NCI-H526 (cell line): ENCODE data around the gene RASA3.
"Not testable (repeated sequence)": the region's sequence is repeated elsewhere in the genome, so short reads cannot be mapped to it uniquely, and the experiment has no call there.

Source experiments
- DNase-seq, 2 experiments: peaks; one replicate each; lab custom pipeline; 2025; lab: John Stamatoyannopoulos, UW

RASA3 gene

DNA sequence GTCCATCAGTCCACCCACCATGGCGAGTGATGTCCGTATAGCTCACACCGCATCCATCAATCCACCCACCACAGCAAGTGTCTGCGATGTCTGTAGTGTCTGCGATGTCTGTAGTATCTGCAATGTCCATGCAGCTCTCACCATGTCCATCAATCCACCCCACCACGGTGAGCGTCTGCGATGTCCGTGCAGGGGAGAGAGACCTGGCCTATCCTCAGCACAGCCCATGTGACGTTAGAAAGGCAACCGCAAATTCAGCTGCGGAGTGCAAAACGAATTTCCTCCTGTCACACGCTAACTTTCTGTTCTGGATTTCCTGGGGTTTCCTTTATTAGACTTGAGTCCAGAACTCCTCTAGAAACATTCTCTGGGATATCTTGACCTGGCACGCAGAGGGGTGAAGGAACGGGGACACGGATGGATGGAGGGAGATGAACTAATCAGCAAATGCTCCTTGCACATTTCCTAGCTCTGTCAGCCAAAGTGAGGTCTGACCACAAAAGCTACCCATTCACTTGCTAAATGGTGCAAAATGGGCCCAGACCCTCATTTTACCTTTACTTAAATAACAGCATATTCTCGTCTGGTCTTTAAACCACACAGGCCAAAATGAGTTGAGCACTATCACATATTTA lies 18.3 kb downstream of the RASA3 start:
- DNase-seq, result no peak

- DNase-seq, result not testable (repeated sequence)
These were observed 19.0 kb downstream of the RASA3 start for GRCh38 chr13:114113395-114113794.

- DNase-seq, result no peak
These were observed 19.5 kb downstream of the RASA3 start for GRCh38 chr13:114112826-114113322.

GRCh38 chr13:114112231-114112825 lies 20.1 kb downstream of the RASA3 start:
- no peak for DNase-seq

GRCh38 chr13:114111577-114111976 lies 20.8 kb downstream of the RASA3 start:
- no peak for DNase-seq

DNA sequence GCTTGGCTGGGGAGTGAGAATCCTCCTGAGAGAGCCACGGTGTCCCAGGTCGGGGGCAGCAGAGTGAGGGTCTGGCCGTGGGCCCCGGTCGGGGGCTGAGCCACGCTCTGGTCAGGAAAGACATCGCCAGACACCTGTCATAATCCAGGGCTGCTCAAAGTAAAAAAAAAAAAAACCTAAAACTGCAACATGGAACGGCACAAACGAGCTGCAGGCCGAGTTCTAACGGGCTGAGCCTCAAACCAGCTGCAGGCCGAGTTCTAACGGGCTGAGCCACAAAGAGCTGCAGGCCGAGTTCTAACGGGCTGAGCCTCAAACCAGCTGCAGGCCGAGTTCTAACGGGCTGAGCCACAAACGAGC lies 21.6 kb downstream of the RASA3 start:
- DNase-seq, result not testable (repeated sequence)

- DNase-seq, result peak; percentile 45 to 79
These were observed 22.2 kb downstream of the RASA3 start for GRCh38 chr13:114110091-114110829.

DNA sequence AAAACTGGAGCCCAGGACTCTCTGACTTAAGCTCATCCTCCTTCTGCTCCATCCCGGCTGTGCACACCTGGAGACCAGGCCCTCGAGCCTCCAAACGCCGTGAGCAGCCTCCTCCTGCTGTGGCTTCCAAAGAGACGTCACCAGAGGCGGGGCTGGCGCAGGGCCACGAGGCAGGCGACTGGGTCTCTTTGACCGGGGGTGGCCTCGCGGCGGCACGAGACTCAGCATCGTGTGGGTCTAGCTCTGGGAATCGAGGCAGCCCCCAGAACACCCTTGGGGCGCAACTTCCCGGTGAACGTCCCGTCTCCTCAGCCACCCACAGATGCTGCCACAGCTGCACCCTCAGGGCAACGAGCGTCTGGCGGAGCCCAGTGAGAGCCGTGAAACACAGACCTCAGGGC lies 22.8 kb downstream of the RASA3 start:
- DNase-seq, result no peak

- no peak for DNase-seq
These were observed 23.5 kb downstream of the RASA3 start for GRCh38 chr13:114108894-114109293.

DNA sequence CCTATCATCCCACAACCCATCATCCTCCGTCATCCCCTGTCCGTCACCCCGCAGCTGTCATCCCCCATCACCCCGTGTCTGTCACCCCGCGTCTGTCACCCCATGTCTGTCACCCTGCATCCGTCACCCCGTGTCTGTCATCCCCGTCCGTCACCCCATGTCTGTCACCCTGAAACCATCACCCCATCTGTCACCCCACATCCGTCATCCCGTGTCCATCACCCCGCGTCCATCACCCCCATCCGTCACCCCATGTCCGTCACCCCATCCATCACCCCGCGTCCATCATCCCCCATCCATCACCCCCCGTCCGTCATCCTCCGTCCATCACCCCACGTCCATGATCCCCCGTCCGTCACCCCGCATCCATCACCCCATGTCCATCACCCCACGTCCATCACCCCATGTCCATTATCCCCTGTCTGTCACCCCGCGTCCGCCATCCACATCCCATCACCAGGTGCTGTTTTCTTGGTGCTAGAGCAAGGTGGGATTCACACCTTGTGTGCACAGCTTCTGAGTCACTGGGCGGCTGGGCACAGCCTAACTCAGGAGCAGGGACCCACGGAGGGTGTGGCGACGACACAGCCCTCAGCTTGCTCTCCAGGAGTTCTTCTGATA lies 24.2 kb downstream of the RASA3 start:
- no peak for DNase-seq

DNA sequence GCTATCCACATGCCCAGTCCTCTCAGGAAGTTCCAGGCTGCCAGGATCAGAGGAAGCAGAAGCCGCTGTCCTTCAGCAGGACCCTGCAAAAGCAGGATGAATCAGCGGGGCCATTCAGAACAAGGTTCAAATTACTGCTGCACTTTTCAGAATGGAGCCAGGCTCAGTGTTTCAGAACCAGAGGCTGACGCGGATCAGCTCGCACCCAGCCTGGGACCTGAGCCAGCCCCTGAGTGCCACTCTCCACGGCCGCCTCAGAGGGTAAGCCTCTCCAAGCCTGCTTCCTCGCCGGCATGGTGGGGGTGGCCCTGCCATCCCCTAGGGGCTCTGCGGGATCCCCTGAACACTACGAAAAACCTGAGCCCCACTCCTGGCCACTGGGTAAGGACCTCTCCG lies 24.7 kb downstream of the RASA3 start:
- DNase-seq, result no peak

DNA sequence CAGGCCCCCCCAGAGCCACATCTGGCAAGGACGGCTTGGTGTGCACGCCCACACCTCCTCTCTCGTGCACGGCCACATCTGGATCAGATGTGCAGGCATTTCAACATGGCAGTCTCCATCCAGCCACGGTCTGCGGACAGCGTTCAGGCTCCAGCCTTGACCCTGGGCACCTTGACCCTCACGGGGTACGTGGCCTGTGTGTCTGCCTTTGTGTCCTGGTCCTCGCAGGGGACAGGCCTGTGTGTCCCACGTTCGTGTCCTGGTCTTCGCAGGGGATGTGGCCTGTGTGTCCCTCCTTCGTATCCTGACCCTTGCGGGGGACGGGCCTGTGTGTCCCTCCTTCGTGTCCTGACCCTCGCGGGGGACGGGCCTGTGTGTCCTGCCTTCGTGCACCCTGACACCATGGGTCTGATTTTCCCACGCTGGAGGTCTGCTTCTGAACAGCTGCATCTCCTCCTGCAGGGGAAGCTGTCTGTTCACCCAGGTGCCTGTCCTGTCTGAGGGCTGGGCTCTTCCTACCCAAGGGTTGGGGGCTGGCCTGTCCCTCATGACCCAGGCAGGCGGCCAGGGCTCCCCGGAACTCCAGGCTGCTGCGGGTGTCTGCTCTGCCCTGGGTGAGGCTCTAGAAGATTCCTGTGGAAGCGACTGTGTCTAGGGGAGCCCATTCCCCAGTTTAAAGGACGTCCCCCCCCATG lies 25.3 kb downstream of the RASA3 start:
- DNase-seq, result no peak

DNA sequence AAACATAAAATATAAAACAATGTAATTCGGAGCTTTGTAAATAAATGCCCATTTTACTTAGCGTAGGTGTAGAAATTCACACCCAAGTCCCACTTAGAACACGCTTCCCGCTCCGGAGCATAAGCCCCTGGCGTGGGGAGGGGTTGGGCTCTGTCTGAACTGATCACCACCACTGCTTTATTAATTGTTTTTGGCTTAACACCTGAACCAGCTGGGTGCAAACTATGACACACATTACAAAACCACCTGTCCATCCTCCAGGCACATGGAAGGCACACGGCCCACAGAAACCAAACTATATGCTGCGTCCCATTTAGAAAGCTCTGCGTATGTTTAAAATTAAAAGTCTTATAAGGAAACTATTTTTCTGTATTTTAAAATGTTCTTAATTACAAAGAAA lies 25.9 kb downstream of the RASA3 start:
- no peak for DNase-seq

GRCh38 chr13:114105521-114106225 lies 26.8 kb downstream of the RASA3 start:
- no peak for DNase-seq

DNA sequence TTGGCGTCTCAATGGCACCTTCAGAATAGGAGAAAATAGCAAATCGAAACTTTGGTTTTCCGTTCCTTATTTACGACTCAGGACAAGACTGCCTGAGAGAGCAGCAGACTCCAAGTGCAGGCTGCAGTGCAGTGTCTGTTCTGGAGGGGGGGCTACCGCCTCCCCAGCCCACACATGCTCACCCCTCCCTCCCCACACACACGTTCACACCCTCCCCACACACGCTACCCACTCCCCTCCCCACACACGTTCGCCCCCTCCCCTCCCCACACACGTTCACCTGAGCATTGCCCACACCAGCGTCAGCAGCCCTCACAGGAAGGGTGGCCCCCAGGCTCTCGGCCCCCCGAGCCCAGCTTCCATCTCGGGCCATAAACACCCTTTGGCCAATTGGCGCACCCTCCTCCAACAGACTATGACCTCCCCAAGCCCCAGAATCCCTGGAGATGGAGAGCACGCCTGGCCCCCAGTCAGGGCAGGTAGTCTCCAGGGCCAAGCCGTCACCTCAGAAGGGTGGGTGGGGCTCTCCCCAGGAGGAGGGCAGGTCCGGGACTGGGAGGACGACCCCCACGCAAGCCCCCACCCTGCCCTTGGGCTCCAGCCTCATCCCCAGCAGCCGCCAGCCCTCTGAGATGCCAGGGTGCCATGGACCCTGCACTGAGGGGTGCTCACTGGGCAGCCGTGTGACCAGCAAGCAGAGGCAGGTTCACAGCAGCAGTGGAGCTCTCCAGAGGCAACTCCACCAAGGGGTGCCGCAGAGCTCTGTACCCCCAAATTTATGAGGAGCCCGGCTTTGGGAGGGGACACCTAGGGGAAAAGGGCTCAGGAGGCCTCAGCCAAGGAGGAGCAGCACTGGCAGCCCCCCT lies 27.5 kb downstream of the RASA3 start:
- no peak for DNase-seq

DNA sequence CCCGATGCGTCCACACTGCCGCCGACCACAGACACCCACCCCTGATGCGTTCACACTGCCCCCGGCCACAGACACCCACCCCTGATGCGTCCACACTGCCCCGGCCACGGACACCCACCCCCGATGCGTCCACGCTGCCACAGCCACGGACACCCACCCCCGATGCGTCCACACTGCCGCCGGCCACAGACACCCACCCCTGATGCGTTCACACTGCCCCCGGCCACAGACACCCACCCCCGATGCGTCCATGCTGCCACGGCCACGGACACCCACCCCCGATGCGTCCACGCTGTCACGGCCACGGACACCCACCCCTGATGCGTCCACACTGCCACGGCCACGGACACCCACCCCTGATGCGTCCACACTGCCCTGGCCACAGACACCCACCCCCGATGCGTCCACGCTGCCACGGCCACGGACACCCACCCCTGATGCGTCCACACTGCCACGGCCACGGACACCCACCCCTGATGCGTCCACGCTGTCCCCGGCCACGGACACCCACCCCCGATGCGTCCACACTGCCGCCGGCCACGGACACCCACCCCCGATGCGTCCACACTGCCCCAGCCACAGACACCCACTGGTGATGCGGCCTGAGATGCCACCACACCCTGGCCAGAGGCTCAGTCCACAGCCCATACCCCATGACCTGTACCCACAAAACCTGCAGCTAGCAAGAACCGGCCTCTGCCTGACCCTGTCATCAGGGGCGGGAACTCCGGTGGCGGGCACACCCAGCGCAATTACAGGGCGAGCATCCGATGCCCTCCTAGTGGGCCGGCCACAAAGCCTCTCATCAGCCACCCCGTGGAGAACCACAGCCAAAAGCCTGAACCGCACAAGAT lies 28.4 kb downstream of the RASA3 start:
- no peak for DNase-seq

DNA sequence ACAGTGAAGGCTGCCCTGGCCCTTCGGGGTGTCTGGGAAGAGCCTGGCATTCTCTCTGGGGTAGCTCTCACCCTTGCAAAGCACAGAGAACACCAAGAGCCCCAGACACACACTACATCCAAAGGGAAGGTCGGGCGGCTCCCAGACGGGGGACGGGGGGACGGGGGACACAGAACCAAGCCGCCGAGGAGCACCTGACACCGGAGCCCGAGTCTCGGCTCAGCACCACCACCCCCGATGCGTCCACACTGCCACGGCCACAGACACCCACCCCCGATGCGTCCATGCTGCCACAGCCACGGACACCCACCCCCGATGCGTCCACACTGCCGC lies 29.2 kb downstream of the RASA3 start:
- DNase-seq, result not testable (repeated sequence)

DNA sequence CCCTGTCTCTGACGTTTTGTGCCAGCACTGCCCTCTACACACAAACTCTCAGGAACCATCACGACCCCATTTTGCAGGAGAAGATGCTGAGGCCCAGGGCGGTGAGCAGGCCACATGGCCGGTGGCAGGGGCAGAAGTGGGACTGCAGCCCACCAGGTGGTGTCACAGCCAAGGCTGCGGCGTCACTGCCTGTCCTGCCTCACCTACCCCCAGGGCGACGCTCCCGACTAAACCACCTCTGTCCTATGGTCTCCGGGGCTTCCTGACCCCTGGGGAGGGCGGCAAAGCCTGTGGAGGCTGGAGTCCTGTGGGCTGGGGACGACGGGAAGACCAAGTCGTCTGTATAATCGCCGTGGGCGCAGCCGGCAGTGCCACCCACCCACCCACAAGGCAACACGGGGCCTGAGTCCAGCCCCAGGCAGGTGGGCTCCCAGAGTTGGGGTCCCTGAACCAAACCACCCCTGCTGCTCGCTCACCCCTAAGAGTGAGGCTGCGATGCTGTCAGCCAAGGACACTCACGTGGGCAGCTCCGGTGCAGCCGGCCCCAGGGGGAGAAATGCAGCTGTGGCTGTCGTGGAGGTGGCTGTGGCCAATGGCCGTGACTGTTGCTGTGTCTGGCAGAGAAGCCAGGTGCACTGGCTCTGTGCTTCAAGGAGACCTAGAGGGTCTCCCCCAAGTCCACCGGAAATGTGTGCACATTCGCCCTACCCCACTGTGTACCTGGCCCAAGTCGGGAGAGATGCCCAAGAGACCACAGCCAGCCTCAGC lies 29.7 kb downstream of the RASA3 start:
- no peak for DNase-seq

- no peak for DNase-seq
These were observed 30.3 kb downstream of the RASA3 start for GRCh38 chr13:114102131-114102520.
